GM12892 (cell line): ENCODE data around the gene RASL12.

Experiments used
- POLR2A ChIP-seq: IDR thresholded peaks from 2 replicates; pipeline ENCODE4 v1.6.1; 2011; ENCODE audit warnings: low read depth, low read length, control low read depth
- POLR2AphosphoS5 ChIP-seq: IDR thresholded peaks from 2 replicates; pipeline ENCODE4 v1.6.1; 2011; ENCODE audit warnings: low read depth, low read length, control low read depth

DNA sequence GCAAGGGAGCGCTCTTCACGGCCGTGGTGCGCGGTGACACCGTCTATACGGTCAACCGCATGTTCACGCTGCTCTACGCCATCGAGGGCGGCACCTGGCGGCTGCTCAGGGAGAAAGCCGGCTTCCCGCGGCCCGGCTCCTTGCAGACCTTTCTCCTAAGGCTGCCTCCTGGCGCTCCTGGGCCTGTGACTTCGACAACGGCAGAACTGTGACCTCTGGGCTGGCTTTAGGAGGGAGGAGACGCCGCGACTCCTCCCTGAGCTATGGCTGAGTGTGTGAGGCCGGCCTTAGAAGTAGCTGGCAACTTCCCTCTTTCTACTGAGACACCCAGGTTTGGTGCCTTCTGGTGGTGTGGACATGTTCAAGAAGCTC, 10.2 kb upstream of the RASL12 start:
- no peak for TF ChIP-seq POLR2AphosphoS5
- no peak for TF ChIP-seq POLR2A
